SH-SY5Y (cell line): ENCODE data around the gene ANKS6.

Source experiments
- GATA2 ChIP-seq: IDR thresholded peaks from 2 replicates; pipeline ENCODE4 v1.6.1; 2011; ENCODE audit warnings: mild to moderate bottlenecking, low read depth, low read length
- GATA3 ChIP-seq: IDR thresholded peaks from 2 replicates; pipeline ENCODE4 v1.6.1; 2011; ENCODE audit warnings: low read depth, mild to moderate bottlenecking, low read length, moderate library complexity

The ANKS6 gene

DNA sequence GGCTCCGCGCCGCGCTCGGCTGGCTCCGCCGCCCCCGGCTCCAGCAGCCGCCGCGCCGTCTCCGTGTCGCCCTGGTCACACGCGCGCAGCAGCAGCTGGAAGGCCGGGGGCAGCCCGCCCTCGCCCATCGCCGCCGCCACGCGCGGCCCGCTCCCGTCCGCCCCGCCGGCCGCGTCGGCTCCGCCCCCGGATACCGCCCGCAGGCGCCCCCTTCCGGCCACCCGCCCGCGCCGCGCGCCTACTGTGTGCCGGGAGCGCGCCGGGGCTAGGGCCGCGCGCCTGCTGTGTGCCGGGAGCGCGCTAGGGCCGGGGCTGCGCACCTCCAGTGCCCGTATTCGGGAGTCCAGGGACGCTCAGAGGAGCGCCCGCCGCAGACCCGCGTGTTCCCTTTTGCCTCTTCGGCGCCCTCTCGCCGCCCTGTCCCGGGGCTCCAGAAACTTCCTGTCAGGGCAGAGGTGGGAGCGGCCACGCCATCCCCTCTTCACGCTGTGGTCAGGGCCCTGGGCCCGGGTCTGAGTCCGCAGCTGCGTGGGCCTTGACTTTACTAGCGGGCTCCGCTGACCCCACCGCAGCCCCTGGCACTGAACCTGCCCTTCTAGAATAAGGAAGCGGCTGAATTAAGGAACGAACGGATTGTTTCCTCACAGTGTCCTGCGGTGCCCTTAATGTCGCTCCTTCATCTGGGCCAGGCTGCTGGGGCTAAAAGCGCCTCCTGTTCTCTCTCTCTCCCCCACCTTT is at the start of gene ANKS6:
TSS of gene ANKS6 (minus strand) at position 192 of the 738 bp plus-strand sequence. CDS start at position 128, 64 bp downstream.
- TF ChIP-seq GATA2 (no peak), GATA3 (no peak)

DNA sequence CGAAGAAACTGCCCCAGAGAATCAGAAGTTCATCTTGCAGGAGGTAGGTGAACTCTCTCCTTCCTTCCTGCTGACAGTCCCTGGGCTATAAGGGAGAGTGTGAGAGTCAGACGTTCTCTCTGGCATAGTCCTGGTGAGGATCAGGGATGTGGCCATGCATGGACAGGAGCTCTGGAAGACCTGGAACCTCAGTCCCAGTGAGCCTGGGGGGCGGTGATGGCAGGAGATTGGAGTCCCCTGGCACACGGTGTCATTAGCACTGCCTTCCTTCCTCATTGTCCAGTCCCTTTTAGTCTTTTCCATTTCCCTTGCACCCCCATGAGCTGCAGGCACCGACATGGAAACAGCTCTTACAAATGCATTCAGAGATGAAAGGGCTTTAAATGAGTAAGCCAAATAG is 49.7 kb upstream of the ANKS6 start:
- TF ChIP-seq GATA2: no peak
- no peak for TF ChIP-seq GATA3

DNA sequence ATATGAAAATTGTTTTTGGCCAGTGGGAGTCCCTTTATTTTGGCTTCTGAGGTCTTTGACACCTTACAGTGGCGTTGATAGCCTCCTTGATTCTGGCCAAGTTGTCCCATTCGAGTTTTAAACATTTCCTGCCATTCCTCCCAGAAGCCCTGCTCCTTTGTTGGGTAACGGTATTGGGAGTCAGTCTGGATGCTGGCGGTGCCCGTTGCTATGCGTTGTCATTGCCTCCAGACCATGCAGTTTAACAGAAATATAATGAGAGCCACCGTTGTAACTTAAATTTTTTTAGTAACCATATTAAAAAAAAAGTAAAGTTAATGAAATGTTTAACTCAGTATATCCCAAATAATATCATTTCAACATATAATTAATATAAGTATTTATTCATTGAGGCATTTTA is 46.2 kb upstream of the ANKS6 start:
- no peak for TF ChIP-seq GATA2
- TF ChIP-seq GATA3: no peak

DNA sequence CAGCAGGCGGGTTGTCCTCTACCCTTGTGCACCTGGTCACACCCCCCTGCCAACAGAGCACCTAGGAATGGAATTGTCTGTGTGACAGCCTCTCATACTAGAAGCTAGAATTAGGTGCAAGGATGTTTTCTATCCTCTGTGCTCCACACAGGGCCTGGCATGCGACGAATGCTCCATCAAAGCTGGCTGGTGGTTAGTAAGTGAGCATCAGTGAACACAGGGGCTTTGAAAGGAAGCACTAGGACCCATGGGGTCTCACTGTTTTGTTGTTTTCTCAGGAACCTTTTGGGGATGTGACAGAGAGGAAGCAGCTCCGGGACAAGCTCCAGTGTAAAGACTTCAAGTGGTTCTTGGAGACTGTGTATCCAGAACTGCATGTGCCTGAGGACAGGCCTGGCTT is 43.4 kb upstream of the ANKS6 start:
- TF ChIP-seq GATA2 (no peak), GATA3 (no peak)

DNA sequence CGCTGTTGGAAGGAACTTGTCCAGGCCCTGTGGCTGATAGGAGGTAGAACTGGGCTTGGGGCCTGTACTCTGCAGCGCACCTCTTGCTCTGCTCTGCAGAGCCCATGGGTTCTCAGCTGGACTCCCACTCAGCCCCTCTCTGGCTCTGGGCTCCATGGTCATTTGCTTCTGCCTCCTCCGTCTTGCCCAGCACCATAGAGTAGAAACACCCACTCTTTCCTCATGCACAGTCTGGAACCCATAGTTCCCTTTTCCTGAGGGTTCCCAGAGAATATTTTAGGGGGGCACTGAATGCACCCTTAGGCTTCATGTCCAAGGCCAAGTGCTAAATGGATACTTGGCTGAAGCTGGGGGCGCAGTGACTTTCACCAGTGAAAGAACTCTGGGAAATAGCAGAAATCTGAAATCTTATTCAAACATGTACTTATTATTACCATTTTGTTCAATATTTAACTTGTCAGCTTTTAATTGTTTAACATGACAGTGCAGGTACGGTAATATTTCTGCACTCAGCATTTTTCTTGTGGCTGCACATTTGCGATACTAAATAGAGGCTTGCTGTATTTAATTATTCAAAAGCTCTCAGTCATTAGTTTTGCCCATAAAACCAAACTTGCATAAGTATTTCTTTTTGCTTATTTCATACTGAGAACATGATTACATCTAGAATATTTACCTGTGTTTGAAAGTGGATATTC is 42.7 kb upstream of the ANKS6 start:
- TF ChIP-seq GATA3 (no peak), GATA2 (no peak)

DNA sequence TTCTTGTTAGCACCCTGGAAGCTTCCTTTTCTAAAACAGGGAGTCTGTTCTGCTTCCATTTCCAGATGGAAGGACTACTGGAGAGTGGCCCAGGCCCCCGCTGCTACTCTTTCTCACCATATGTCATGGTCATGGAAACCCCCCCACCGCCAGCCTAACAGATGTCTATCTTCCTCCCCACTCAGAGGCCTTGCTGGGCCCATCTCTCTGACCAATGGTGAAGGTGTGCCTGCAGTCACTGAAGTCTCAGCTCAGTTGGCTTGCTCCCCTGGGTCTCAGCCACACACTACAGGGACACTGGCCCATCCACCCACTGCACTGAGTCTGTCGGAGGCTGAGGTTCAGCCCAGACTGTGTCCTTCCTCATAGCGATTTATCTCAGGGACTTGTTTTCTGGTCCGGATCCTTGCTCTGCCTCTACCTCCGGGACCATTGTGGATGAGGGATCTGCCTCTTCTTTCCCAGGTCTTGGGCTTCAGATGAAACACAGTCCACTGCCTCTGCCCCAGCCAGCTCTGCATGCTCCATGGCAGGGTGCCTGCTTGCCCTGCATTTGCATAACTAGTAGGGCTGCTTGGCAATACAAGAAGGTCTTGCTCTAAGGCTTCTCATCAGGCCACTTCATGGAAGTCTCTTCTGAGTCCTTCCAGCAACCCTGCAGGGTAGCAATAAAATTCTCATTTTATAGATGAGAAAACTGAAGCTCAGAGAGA is 42.0 kb upstream of the ANKS6 start:
- TF ChIP-seq GATA2 (no peak), GATA3 (no peak)

DNA sequence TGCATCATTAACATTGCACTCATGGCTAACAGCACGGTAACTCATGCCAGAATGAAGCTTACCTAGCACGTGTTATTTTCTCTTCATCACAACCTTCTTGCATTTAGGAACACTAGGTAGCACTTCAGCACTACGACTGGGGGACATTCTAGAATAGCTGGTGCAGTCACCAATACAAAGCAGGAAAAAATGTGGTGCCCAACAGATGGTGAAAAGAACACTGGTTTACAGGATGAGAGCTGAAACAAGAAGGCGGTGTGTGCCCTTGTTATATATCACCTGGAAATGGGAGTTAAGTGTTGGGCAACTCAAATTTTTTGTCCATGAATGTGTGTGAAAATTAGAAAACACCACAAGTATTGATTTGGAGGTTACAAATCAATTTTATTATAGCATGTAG is 41.2 kb upstream of the ANKS6 start:
- TF ChIP-seq GATA2 (no peak), GATA3 (no peak)

DNA sequence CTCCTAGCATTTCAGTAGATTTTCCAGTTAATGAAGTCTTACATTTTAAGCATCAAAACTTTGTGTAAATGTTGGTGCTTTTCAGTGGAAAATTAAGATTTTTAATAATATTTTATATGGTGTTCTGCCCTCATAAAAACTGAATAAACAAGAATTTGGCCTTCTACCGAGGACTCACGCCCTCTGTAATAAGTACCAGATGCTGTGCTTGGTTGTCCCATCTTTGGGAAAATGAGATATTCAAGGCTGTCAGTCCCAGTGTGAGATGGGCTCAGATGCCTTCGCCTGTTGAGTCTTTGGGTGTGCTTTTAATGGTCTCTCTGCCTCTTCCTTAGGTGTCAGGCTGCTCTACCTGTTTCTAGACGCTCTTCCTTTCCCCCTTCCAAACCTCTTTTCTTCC is 39.9 kb upstream of the ANKS6 start:
- no peak for TF ChIP-seq GATA2

DNA sequence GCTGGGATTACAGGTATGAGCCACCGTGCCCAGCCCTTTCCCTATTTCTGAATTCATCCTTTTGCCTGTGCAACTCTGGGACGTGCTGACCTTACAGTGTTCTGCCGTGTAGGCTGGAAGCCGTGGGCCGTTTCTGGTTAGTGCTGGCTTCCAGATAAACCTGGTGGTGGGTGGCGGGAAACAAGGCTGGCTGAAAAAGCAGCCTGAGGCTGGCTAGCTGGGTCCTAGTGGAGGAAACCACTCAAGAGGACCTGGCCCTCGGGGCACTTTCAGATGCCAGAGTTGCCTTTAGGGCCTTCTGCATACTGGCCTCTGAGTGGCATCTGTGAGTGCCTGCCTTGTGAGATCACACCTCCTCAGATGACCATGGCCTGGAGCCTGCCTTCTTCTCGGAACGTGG is 38.0 kb upstream of the ANKS6 start:
- TF ChIP-seq GATA3 (no peak), GATA2 (no peak)

DNA sequence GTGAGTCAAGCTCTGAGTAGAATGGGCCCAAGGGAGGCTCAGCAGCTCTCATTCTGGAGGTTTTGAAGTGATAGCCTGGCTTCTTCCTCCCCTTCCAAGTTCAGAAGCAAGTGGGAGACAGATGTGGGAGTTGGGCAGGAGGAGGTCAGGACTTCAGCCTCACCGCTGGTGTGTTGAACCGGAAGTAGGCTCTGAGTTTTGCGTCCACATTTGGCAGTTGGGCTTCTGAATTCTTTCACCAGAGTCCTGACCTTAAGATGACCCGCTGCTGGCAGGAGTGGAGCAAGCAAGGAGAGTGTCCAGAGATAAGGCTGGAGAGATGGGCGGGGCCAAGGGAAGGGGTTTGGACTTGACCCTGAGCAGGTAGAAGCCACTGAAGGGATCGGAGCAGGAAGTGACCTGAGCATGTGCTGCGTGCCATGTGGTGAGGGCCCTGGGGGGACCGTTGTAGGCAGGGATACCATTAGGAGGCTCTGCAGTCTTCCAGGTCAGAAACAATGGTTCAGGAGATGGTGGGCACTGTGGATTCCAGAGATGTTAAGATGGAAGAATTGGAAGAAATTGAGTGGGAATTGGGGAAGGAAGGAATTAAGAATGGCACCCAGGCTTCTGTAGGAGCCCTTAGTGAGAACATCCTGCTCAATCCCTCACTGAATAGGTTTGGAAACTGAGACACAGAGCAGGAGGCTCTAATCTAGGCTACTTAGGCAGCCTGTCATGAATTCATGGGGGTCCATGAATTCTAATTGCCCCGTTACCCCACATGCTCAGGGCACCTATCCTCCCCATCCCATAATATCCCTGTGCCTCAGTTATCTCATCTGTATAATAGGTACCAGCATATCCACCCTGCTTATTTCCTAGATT is 37.0 kb upstream of the ANKS6 start:
- no peak for TF ChIP-seq GATA2
- TF ChIP-seq GATA3: no peak

DNA sequence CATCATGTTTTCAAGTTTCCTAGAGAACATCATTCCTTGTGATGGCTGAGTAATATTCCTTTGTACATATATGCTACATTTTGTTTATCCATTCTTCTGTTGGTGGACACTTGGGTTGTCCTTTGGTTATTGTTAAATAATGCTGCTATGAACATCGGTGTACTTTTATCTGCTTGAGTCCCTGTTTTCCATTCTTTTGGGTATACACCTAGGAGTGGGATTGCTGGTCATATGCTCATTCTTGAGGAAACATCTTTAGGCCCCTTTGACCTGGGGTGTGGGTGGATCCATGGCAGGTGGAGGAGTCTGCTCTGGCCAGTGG is 36.4 kb upstream of the ANKS6 start:
- TF ChIP-seq GATA3 (no peak), GATA2 (no peak)

DNA sequence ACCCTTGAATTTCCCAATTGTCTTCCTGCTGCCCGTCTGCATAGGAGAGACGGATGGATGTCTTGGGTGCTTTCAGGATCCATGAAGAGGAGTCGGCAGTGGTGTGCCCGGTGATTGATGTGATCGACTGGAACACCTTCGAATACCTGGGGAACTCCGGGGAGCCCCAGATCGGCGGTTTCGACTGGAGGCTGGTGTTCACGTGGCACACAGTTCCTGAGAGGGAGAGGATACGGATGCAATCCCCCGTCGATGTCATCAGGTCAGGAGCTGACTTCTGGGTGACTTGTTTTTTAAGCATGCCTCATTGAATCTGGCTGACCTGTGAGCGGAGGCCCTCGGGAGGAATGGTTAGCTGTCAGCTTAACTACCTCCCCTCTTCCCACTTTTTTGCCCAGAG is 35.3 kb upstream of the ANKS6 start:
- no peak for TF ChIP-seq GATA3
- TF ChIP-seq GATA2: no peak

DNA sequence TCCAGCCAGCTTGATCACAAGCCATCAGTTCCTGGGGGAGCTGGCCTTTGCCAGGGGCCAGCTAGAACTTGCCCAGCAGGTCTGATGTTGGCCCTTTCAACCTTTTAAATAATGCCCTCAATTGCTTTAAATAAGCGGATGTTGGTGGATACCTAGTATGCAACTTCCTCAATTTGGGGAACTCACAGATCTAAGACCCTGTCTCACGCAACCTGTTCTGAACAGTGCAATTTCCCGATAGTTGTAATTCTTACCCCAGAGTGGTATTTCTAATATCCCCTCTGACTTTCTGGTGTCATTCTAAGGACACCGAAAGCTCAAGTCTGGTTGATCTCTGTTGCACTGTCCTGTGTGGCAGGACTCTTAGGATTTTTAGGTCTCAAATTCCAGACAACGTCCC is 34.2 kb upstream of the ANKS6 start:
- TF ChIP-seq GATA2 (no peak), GATA3 (no peak)

DNA sequence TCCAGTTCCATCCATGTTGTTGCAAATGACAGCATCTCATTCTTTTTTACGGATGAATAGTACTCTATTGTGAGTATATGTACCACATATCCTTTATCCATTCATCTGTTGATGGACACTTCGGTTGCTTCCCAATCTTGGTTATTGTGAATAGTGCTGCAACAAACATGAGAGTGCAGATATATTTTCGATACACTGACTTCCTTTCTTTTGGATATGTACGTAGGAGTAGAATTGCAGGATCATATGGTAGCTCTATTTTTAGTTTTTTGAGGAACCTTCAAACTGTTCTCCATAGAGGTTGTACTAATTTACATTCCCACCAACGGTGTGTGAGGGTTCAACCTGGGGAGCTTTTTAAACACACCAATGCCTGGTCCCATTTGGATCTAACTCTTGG is 33.4 kb upstream of the ANKS6 start:
- TF ChIP-seq GATA3 (no peak), GATA2 (no peak)

DNA sequence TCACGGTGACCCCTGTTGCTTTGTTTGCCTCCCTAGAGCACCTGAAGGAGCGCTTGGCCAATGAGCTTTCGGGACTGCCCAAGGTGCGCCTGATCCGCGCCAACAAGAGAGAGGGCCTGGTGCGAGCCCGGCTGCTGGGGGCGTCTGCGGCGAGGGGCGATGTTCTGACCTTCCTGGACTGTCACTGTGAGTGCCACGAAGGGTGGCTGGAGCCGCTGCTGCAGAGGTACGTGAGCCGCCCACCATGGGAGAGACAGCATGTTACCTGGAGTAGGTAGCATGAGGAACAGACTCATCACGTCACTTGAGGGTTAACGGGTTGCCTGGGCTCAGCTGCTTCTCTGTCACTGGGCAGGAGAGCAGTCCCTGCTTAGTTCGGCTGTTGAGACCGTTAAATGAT is 30.4 kb upstream of the ANKS6 start:
- TF ChIP-seq GATA2: no peak
- no peak for TF ChIP-seq GATA3

DNA sequence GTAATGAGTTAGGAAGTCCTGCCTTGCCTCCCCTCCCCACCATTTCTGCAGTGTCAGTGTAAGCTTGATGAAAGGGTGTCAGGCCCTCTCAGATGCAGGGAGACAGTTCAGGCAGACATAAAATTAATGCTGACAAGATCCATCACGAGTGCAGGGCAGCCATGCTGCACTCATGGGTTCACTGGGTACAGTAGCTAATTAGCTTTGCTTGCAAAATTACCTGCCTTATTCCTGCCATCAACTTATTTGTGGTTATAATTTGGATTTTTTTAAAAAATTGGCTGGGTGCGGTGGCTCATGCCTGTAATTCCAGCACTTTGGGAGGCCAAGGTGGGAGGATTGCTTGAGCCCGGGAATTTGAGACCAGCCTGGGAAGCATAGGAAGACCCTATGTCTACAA is 29.1 kb upstream of the ANKS6 start:
- TF ChIP-seq GATA3 (no peak), GATA2 (no peak)
